GM15510 (cell line): Measurements from ENCODE around the gene CRYBG2.

Experiments
- POLR2A ChIP-seq: IDR thresholded peaks from 3 replicates; pipeline ENCODE4 v1.6.1; 2011; ENCODE audit warnings: borderline replicate concordance; ENCODE audit not compliant: insufficient read length; ENCODE audit errors: extremely low read depth

The CRYBG2 gene, protein sequence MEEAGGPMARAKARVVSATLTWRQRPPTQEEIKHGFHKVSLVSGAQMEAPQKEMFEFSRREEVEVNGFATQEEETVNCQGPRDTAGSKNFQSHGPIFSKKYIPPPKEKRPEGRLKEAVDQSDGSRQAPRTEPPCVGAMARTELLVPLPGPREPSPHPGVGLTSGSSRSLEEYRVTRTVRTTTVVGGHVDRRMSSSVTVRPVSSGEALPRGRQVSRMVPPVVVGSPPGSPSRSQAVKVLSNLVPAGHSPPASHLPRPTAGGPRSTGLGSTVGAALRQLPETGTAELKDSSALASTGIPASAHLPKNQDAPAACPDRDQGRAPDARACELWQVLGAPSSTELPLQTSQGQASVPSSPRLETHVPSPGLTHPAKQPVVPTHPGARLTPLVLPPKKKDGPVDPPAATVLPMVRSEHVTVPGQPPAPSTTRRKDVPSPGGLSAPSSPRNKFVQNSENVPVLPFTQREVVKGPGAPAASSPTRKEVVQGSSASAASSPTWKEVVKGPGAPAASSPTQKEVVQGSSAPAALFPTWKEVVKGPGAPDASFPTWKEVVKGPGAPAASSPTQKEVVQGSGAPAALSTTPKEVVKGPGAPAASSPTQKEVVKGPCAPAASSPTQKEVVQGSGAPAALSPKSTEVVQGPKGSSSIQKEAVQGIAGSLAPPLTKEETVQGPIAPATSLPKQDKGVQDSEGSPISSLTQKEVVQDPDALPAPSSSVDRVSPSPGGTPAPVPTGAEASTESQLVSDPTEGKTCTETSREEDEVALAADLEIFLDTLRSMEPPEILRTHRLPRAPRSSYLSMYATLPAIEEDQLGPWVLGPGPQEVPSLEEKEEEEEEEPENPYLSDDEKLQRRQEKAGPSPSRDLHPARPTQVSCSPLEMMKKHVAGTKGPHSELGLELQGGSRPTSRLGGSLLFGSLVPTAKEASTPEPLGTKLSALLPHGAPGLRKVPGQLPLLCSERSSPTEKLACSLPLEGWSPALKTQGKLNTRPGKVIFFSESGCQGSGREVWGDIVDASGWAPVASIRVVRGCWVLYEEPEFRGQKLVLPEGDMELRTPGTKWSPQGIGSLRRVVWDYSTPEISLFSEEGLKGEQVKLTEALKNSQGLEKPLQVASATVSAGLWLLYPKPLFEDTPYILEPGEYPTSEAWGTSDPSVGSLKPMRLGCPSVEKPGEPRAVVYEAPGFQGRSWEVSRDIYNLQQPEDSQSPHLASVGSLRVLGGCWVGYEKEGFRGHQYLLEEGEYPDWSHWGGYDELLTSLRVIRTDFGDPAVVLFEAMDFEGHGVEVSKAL (N-terminal part only)

DNA sequence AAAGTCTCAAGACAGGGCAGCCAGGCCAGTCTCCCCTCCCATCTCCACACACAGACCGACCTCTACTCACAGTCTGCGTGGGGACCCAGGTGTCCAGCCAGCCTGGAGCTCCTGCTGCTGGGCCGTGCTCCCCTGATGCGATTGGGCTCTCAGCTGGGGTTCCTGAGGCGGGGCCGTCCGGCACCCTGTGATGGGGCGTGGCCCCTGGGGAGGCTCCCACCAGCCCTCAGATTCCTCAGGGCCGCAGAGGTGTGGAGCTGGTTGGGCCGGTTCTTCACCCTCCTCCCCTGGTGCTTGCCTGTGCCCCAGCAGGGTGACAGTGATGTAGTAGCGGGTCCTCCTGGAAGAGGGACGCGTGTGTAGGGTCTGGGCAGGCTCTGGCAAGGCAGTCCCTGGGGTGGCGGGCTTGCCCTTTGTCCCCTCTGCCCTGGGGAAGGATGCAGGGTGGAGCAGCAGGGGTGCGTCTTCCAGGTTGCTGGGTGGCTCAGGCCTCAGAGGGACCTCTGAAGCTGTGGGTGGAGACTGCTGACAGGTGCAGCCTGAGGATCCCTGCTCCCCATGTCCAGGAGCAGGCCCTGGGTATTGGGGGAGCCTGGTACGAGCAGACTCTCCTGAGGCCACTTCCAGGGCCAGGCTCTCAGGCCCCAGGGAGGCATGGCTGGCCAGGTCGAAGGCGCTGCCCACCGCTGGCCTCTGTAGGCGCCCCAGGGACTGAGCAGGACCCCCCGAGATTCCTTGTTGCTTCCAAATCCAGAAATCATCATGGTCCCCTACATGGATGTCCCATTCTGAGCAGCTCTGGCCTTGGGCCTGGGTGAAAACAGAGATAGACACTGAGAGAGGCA lies at the start of gene CRYBG2:
TSS of gene CRYBG2 (minus strand) at position 155 of the 845 bp plus-strand sequence. CDS start 7,473 bp downstream, outside the sequence.
- no peak for TF ChIP-seq POLR2A

- TF ChIP-seq POLR2A, result no peak
Observed at GRCh38 chr1:26403656-26404055, 49.7 kb upstream of the CRYBG2 start.

- TF ChIP-seq POLR2A, result no peak
Observed at GRCh38 chr1:26401891-26402290, 48.0 kb upstream of the CRYBG2 start.

DNA sequence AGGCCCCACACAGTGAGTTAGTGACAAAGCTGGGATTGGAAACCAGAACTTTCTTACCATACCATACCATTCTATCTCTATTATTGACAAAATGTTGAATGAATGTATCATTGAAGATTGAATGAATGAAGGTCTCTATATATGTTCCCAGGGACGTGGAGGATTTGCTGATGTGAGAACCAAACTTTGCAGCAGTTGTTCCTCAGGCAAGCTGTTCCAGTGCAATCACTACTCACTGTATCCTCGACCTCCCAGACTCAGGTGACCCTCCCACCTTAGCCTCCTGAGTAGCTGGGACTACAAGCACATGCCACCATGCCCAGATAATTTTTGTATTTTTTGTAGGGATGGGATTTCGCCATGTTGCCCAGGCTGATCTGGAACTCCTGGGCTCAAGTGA lies 45.1 kb upstream of the CRYBG2 start:
- no peak for TF ChIP-seq POLR2A

DNA sequence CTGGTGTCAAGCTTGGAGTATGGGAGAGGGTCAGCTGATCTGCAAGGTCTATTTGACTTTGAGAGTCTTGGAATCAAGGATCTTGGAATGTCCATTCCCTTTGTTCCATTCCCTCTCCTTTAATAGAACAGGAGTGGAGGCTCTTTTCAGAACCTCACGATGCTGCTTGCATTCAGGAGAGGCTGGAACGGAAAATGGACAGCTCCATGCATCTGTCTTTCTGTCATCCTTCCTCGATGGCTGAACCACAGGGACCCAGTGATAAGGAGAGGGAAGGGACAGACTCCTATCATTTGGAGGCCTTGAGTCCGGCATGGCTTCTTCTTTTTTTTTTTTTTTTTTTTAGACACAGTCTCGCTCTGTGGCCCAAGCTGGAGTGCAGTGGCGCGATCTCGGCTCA lies 41.8 kb upstream of the CRYBG2 start:
- TF ChIP-seq POLR2A, result no peak

DNA sequence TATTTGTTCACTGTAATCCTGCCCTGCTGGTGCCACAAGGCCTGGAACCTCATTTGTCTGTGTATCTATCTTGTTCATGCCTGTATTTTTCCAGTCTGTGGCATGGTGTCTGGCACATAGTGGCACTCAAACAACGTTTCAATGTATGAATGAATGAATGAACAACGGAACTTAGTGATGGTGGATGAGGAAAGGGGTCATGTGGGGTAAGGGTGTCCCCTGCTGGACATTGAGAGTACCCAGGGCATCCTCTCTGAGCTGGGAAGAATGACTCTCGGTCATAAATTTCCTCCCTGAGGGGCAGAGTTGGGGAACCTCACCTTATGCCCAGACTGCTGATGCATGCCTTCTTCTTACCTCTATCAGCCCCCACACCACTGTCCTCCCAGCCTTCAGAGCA lies 37.5 kb upstream of the CRYBG2 start:
- no peak for TF ChIP-seq POLR2A

DNA sequence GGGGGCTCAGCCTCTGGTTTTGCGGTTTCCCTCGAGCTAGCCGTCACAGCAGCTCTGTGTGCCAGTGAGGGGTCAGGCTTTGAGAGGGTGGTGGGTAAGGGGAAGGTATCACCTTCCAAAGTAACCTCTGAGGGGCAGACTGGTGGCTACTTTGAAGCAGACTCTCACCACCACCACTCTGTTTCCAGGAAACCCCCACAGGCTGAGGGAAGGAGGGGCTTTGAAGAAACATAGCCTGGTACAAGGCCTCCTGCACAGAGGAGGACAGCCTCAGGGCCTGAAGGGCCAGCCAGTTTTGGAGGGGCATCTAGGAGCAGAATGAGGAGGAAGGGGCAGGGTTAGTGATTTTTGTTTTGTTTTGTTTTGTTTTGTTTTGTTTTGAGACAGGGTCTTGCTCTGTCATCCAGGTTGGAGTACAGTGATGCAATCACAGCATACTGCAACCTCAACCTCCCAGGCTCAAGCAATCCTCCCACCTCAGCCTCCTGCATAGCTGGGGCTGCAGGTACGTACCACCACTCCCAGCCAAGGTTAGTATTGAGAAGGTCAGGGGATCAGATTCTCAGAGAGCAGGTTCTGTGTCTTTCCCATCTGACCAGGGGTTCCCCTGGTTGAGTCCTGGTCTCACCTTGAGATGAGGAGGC lies 35.8 kb upstream of the CRYBG2 start:
- no peak for TF ChIP-seq POLR2A

- no peak for TF ChIP-seq POLR2A
Observed at GRCh38 chr1:26388791-26389445, 35.0 kb upstream of the CRYBG2 start.

GRCh38 chr1:26387447-26387846 lies 33.5 kb upstream of the CRYBG2 start:
- TF ChIP-seq POLR2A, result no peak

- no peak for TF ChIP-seq POLR2A
Observed at GRCh38 chr1:26384076-26384475, 30.1 kb upstream of the CRYBG2 start.

GRCh38 chr1:26378879-26379251 lies 24.9 kb upstream of the CRYBG2 start:
- TF ChIP-seq POLR2A, result no peak

- TF ChIP-seq POLR2A, result no peak
Observed at GRCh38 chr1:26378088-26378878, 24.4 kb upstream of the CRYBG2 start.
